Mesodermal cell (in vitro differentiated cells): Measurements from ENCODE around the gene SP110.

Experiments
- H3K27ac ChIP-seq: 2 replicates; pipeline ENCODE4 v1.7.0; 2013; ENCODE audit warnings: mild to moderate bottlenecking, low read depth, low read length, moderate library complexity; ENCODE audit not compliant: severe bottlenecking
- H3K36me3 ChIP-seq: 2 replicates; pipeline ENCODE4 v1.7.1; 2013; ENCODE audit warnings: mild to moderate bottlenecking, low read length, moderate library complexity; ENCODE audit not compliant: control insufficient read depth, insufficient read depth
- H3K4me1 ChIP-seq: one replicate; pipeline ENCODE4 v1.7.1; 2013; ENCODE audit warnings: mild to moderate bottlenecking, low read length; ENCODE audit not compliant: insufficient read depth, control insufficient read depth, poor library complexity, severe bottlenecking
- H3K4me3 ChIP-seq: 2 replicates; pipeline ENCODE4 v1.7.0; 2013; ENCODE audit warnings: low read length, control low read depth, mild to moderate bottlenecking; ENCODE audit not compliant: insufficient read depth, poor library complexity, severe bottlenecking; ENCODE audit errors: extremely low read depth
- H3K9me3 ChIP-seq: 2 replicates; pipeline ENCODE4 v1.7.1; 2013; ENCODE audit warnings: mild to moderate bottlenecking, low read length, moderate library complexity; ENCODE audit not compliant: control insufficient read depth
- WGBS, 2 experiments: methylation state at CpG; one replicate each; pipeline ENCODE4 v1.1.5; 2013; ENCODE audit warnings: missing lambda C conversion rate in 2 of 2; ENCODE audit not compliant: insufficient coverage in 2 of 2; 5-methylcytosine and 5-hydroxymethylcytosine counted together

Gene SP110

GRCh38 chr2:230250231-230250630, 30.4 kb upstream of the SP110 start:
- no peaks in the 10 kb centered on the region for H3K9me3 ChIP-seq
- H3K36me3 ChIP-seq: no peaks in the 10 kb centered on the region
- 92% methylated on average over 2 of the region's 2 CpGs; no CpG with 5 or more reads in 1 of the 2 experiments for WGBS, 2 experiments
- no peak overlapping the region for H3K4me3 ChIP-seq
- no peak overlapping the region for H3K27ac ChIP-seq
- H3K4me1 ChIP-seq: no peaks in the 10 kb centered on the region

- 55 to 84% methylated on average over 2 of the region's 3 CpGs for WGBS, 2 experiments
- no peaks in the 10 kb centered on the region for H3K4me1 ChIP-seq
These were observed 26.4 kb upstream of the SP110 start for GRCh38 chr2:230246206-230246605.

GRCh38 chr2:230244211-230244610, 24.4 kb upstream of the SP110 start:
- Histone ChIP-seq H3K4me3 (no peak overlapping the region), H3K9me3 (no peaks in the 10 kb centered on the region), H3K36me3 (no peaks in the 10 kb centered on the region), H3K27ac (no peak overlapping the region), H3K4me1 (no peaks in the 10 kb centered on the region)
- 89 to 95% methylated on average over 1 to 2 of the region's 2 CpGs for WGBS, 2 experiments

More at GRCh38 chr2:230246206-230246605, 26.4 kb upstream of the SP110 start:
- no peaks in the 10 kb centered on the region for H3K36me3 ChIP-seq
- H3K9me3 ChIP-seq: no peaks in the 10 kb centered on the region
- H3K27ac ChIP-seq: no peak overlapping the region
- H3K4me3 ChIP-seq: no peak overlapping the region

- H3K9me3 ChIP-seq: peaks cover 13% of the 10 kb centered on the region
- 82 to 89% methylated on average over 2 to 3 of the region's 3 CpGs for WGBS, 2 experiments
These were observed 15.1 kb upstream of the SP110 start for GRCh38 chr2:230234845-230235244.

GRCh38 chr2:230234122-230234722, 14.4 kb upstream of the SP110 start:
- WGBS, 2 experiments: 100% methylated on average over 1 of the region's 3 CpGs; no CpG with 5 or more reads in 1 of the 2 experiments

More at GRCh38 chr2:230234845-230235244, 15.1 kb upstream of the SP110 start:
- Histone ChIP-seq H3K4me3 (no peak overlapping the region), H3K27ac (no peak overlapping the region), H3K36me3 (no peaks in the 10 kb centered on the region), H3K4me1 (no peaks in the 10 kb centered on the region)

GRCh38 chr2:230231251-230231650, 11.5 kb upstream of the SP110 start:
- Histone ChIP-seq H3K4me1 (no peaks in the 10 kb centered on the region), H3K27ac (no peak overlapping the region), H3K36me3 (no peaks in the 10 kb centered on the region), H3K9me3 (peaks cover 15% of the 10 kb centered on the region), H3K4me3 (no peak overlapping the region)
- 100% methylated on average over 2 of the region's 3 CpGs; no CpG with 5 or more reads in 1 of the 2 experiments for WGBS, 2 experiments

More at GRCh38 chr2:230234122-230234722, 14.4 kb upstream of the SP110 start:
- Histone ChIP-seq H3K36me3 (no peaks in the 10 kb centered on the region), H3K4me1 (no peaks in the 10 kb centered on the region), H3K27ac (no peak overlapping the region), H3K4me3 (no peak overlapping the region), H3K9me3 (peaks cover 15% of the 10 kb centered on the region)

- Histone ChIP-seq H3K4me1 (no peaks in the 10 kb centered on the region), H3K9me3 (peaks cover 15% of the 10 kb centered on the region), H3K4me3 (no peak overlapping the region), H3K36me3 (no peaks in the 10 kb centered on the region), H3K27ac (peak overlapping the region; percentile 68)
- 100% methylated on average over 1 of the region's 2 CpGs; no CpG with 5 or more reads in 1 of the 2 experiments for WGBS, 2 experiments
These were observed 10.9 kb upstream of the SP110 start for GRCh38 chr2:230230496-230231200.

- Histone ChIP-seq H3K4me3 (no peak overlapping the region), H3K9me3 (peaks cover 15% of the 10 kb centered on the region), H3K27ac (peak overlapping the region; percentile 68), H3K4me1 (no peaks in the 10 kb centered on the region), H3K36me3 (no peaks in the 10 kb centered on the region)
- WGBS, 2 experiments: no CpG with 5 or more reads among the region's 3 CpGs
These were observed 10.3 kb upstream of the SP110 start for GRCh38 chr2:230230087-230230486.

GRCh38 chr2:230227216-230227615, 7.4 kb upstream of the SP110 start:
- Histone ChIP-seq H3K9me3 (peaks cover 14% of the 10 kb centered on the region), H3K4me3 (no peak overlapping the region), H3K27ac (no peak overlapping the region), H3K36me3 (no peaks in the 10 kb centered on the region), H3K4me1 (no peaks in the 10 kb centered on the region)
- 89 to 100% methylated on average over 1 to 2 of the region's 3 CpGs for WGBS, 2 experiments

GRCh38 chr2:230226051-230226551, 6.3 kb upstream of the SP110 start:
- Histone ChIP-seq H3K4me1 (no peaks in the 10 kb centered on the region), H3K27ac (no peak overlapping the region), H3K36me3 (no peaks in the 10 kb centered on the region), H3K4me3 (no peak overlapping the region), H3K9me3 (peaks cover 4% of the 10 kb centered on the region)
- WGBS, 2 experiments: 92 to 93% methylated on average over 2 of the region's 4 CpGs

- WGBS, 2 experiments: 94 to 100% methylated on average over 2 to 3 of the region's 8 CpGs
- no peak within 1 kb of the TSS for H3K4me3 ChIP-seq
- H3K27ac ChIP-seq: no peak within 1 kb of the TSS
- peaks cover 4% of the 10 kb centered on the region for H3K9me3 ChIP-seq
- H3K36me3 ChIP-seq: no peaks in the 10 kb centered on the region
- no peaks in the 10 kb centered on the region for H3K4me1 ChIP-seq
These were observed 5.7 kb upstream of the SP110 start, which contains the start of gene SP140 for GRCh38 chr2:230225486-230225885. TSS of gene SP140 (plus strand) at chr2:230225736. CDS start at chr2:230225845, 109 bp downstream.
